GM18867 (cell line): ENCODE measurements around the gene CIDEB.

Source experiments
- ATAC-seq: cut with Tn5 transposase; IDR thresholded peaks from one replicate; pipeline ENCODE4 v1.9.1; 2021; ENCODE audit warnings: mild to moderate bottlenecking, moderate library complexity; ENCODE audit not compliant: unreplicated experiment

CIDEB gene

GRCh38 chr14:24256960-24257359 is 50.8 kb downstream of the CIDEB start:
- ATAC-seq, result no peak

- no peak for ATAC-seq
Measured at GRCh38 chr14:24255931-24256711, 51.7 kb downstream of the CIDEB start.

DNA sequence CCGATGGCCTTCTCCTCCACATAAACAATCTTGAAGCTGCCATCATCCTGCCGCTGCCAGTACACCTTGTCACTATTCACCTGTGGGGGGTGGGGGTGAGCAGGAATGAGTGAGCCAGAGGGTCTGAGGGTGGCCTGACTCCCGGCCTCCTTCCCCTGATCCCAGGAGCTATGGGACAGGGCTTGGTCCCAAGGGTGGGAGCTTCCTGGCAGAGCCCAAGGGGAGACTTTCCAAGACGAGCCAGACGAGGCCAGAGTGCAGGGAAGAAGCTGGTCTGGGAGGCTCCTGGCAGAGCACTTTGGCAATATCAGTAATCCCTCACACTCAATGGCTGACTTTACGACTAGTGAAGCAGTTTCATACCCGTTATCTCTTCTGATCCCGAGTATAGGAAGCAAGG is 52.3 kb downstream of the CIDEB start:
- no peak for ATAC-seq
